IMR-90 (cell line): Measurements from ENCODE around the gene INPP5A. TPM values are rescaled to one million over a fixed set of nuclear protein-coding genes. Genes with fewer than 3 reads are reported as not detected.

ENCODE experiments used
- ATAC-seq: fragments of 200-7000 bp; cut with Tn5 transposase; 2 replicates; pipeline ENCODE4 v1.9.1; 2020; ENCODE audit warnings: low read depth, mild to moderate bottlenecking, moderate library complexity
- BruUV-seq: library from RNA; stranded (reverse); fragments of 400-500 nt; replicated peaks from 2 replicates; lab custom pipeline; 2021; lab: Mats Ljungman, UMichigan
- CTCF ChIA-PET: fragments of 300-600 bp; formaldehyde crosslinking; extraction: SDS; loops from one replicate; lab custom pipeline; 2021; ENCODE audit warnings: antibody characterized with exemption; lab: Yijun Ruan, JAX
- POLR2A ChIA-PET: fragments of 300-600 bp; sonication (Branson Sonifier 250); formaldehyde crosslinking; loops from one replicate; lab custom pipeline; 2022; ENCODE audit warnings: antibody characterized with exemption; ENCODE audit not compliant: unreplicated experiment; lab: Charles Lee
- DNase-seq: peaks from one replicate; pipeline ENCODE4 v3.0.0; 2013
- H2AFZ ChIP-seq: replicated peaks from 2 replicates; pipeline ENCODE3; 2013; ENCODE audit warnings: low read length, mild to moderate bottlenecking; ENCODE audit not compliant: poor library complexity
- H2AK5ac ChIP-seq: 2 replicates; pipeline ENCODE4 v1.6.1; 2013; ENCODE audit warnings: low read depth, low read length, inconsistent platforms
- H2AK9ac ChIP-seq: replicated peaks from 2 replicates; pipeline ENCODE3; 2013; ENCODE audit warnings: mild to moderate bottlenecking, low read depth, low read length, moderate library complexity; ENCODE audit not compliant: poor library complexity
- H2BK120ac ChIP-seq: 2 replicates; pipeline ENCODE4 v1.6.1; 2013; ENCODE audit warnings: low read depth, low read length, inconsistent platforms
- H2BK15ac ChIP-seq: 3 replicates; pipeline ENCODE4 v1.6.1; 2013; ENCODE audit warnings: low read depth, low read length, inconsistent platforms
- H2BK20ac ChIP-seq: 2 replicates; pipeline ENCODE4 v1.6.1; 2013; ENCODE audit warnings: low read depth, mild to moderate bottlenecking, inconsistent platforms, low read length, moderate library complexity
- H2BK5ac ChIP-seq: 2 replicates; pipeline ENCODE4 v1.6.1; 2013; ENCODE audit warnings: mild to moderate bottlenecking, low read depth, low read length, inconsistent platforms; ENCODE audit not compliant: poor library complexity, severe bottlenecking
- H3K14ac ChIP-seq: replicated peaks from 2 replicates; pipeline ENCODE4 v1.6.1; 2013; ENCODE audit warnings: low read depth, low read length, inconsistent platforms
- H3K18ac ChIP-seq: 2 replicates; pipeline ENCODE4 v1.6.1; 2013; ENCODE audit warnings: low read depth, low read length, control low read depth
- H3K23ac ChIP-seq: 2 replicates; pipeline ENCODE4 v1.6.1; 2013; ENCODE audit warnings: low read depth, low read length, inconsistent platforms
- H3K27ac ChIP-seq: 2 replicates; pipeline ENCODE4 v1.5.1; 2013; ENCODE audit warnings: mild to moderate bottlenecking, control low read depth, low read length; ENCODE audit not compliant: insufficient read depth
- H3K27me3 ChIP-seq: 2 replicates; pipeline ENCODE4 v1.6.1; 2013; ENCODE audit warnings: low read length; ENCODE audit not compliant: control insufficient read depth, insufficient read depth
- H3K36me3 ChIP-seq: 2 replicates; pipeline ENCODE4 v1.6.1; 2013; ENCODE audit warnings: low read length, mixed read lengths; ENCODE audit not compliant: control insufficient read depth, insufficient read depth
- H3K4ac ChIP-seq: 2 replicates; pipeline ENCODE4 v1.6.1; 2013; ENCODE audit warnings: low read depth, low read length, inconsistent platforms
- H3K4me1 ChIP-seq: 2 replicates; pipeline ENCODE4 v1.6.1; 2013; ENCODE audit warnings: low read length, mixed read lengths; ENCODE audit not compliant: control insufficient read depth, insufficient read depth
- H3K4me2 ChIP-seq: 2 replicates; pipeline ENCODE4 v1.6.1; 2013; ENCODE audit warnings: low read depth, mild to moderate bottlenecking, control low read depth, low read length, moderate library complexity
- H3K4me3 ChIP-seq: 2 replicates; pipeline ENCODE4 v1.5.1; 2013; ENCODE audit warnings: low read depth, mild to moderate bottlenecking, control low read depth, low read length, moderate library complexity; ENCODE audit not compliant: insufficient read depth
- H3K56ac ChIP-seq: 2 replicates; pipeline ENCODE4 v1.6.1; 2013; ENCODE audit warnings: low read length, inconsistent platforms; ENCODE audit not compliant: insufficient read depth; ENCODE audit errors: extremely low read depth
- H3K79me1 ChIP-seq, 2 experiments: 2 replicates each; pipeline ENCODE4 v1.6.1; 2013; ENCODE audit warnings: low read length in 2 of 2, inconsistent platforms in 1 of 2, low read depth in 1 of 2
- H3K9ac ChIP-seq: 2 replicates; pipeline ENCODE4 v1.6.1; 2013; ENCODE audit warnings: low read depth, low read length, control low read depth
- H3K9me1 ChIP-seq: 2 replicates; pipeline ENCODE4 v1.6.1; 2013; ENCODE audit warnings: low read length, inconsistent platforms; ENCODE audit not compliant: insufficient read depth
- H3K9me3 ChIP-seq: 2 replicates; pipeline ENCODE4 v1.6.1; 2013; ENCODE audit warnings: low read length; ENCODE audit not compliant: control insufficient read depth, insufficient read depth
- H4K20me1 ChIP-seq: 2 replicates; pipeline ENCODE4 v1.6.1; 2013; ENCODE audit warnings: low read length, inconsistent platforms; ENCODE audit not compliant: insufficient read depth
- H4K5ac ChIP-seq: 2 replicates; pipeline ENCODE4 v1.6.1; 2013; ENCODE audit warnings: mild to moderate bottlenecking, low read depth, low read length, control low read depth
- H4K8ac ChIP-seq, 2 experiments: 2 replicates each; pipeline ENCODE4 v1.6.1; 2013; ENCODE audit warnings: low read depth in 2 of 2, low read length in 2 of 2, control low read depth in 1 of 2, inconsistent platforms in 1 of 2
- H4K91ac ChIP-seq: 2 replicates; pipeline ENCODE4 v1.6.1; 2013; ENCODE audit warnings: low read depth, low read length, inconsistent platforms; ENCODE audit not compliant: insufficient read depth
- BHLHE40 ChIP-seq: fragments of 150-350 bp; IDR thresholded peaks from 2 replicates; pipeline ENCODE4 v1.6.1; 2016; ENCODE audit warnings: mild to moderate bottlenecking, low read depth, low read length
- CEBPB ChIP-seq: IDR thresholded peaks from 2 replicates; pipeline ENCODE4 v1.6.1; 2012; ENCODE audit warnings: low read depth, low read length, improper control_type of control experiment
- CHD1 ChIP-seq: IDR thresholded peaks from 2 replicates; pipeline ENCODE4 v1.6.1; 2012; ENCODE audit warnings: low read depth, low read length, improper control_type of control experiment
- CTCF ChIP-seq: conservative IDR thresholded peaks from 2 replicates; pipeline ENCODE4 v1.5.1; 2012; ENCODE audit warnings: mild to moderate bottlenecking, low read depth, low read length, improper control_type of control experiment
- ELK1 ChIP-seq: fragments of 150-350 bp; IDR thresholded peaks from 2 replicates; pipeline ENCODE4 v1.6.1; 2016; ENCODE audit warnings: low read depth, mild to moderate bottlenecking, low read length, moderate library complexity, borderline replicate concordance
- FOS ChIP-seq: fragments of 150-350 bp; IDR thresholded peaks from 2 replicates; pipeline ENCODE4 v1.6.1; 2016; ENCODE audit warnings: low read depth, low read length
- MAFK ChIP-seq: IDR thresholded peaks from 2 replicates; pipeline ENCODE4 v1.6.1; 2012; ENCODE audit warnings: low read depth, low read length, improper control_type of control experiment
- MAZ ChIP-seq: IDR thresholded peaks from 2 replicates; pipeline ENCODE4 v1.6.1; 2012; ENCODE audit warnings: low read depth, mild to moderate bottlenecking, low read length, improper control_type of control experiment, moderate library complexity, borderline replicate concordance
- MXI1 ChIP-seq: IDR thresholded peaks from 2 replicates; pipeline ENCODE4 v1.6.1; 2012; ENCODE audit warnings: low read depth, mild to moderate bottlenecking, low read length, moderate library complexity, borderline replicate concordance
- NFE2L2 ChIP-seq: fragments of 150-350 bp; IDR thresholded peaks from 2 replicates; pipeline ENCODE4 v1.6.1; 2016; ENCODE audit warnings: low read depth, mild to moderate bottlenecking, low read length
- POLR2A ChIP-seq: IDR thresholded peaks from 2 replicates; pipeline ENCODE4 v1.6.1; 2012; ENCODE audit warnings: mild to moderate bottlenecking, low read depth, low read length
- RAD21 ChIP-seq: IDR thresholded peaks from 2 replicates; pipeline ENCODE4 v1.6.1; 2012; ENCODE audit warnings: low read length, improper control_type of control experiment
- RCOR1 ChIP-seq: IDR thresholded peaks from 2 replicates; pipeline ENCODE4 v1.6.1; 2012; ENCODE audit warnings: mild to moderate bottlenecking, low read length, improper control_type of control experiment; ENCODE audit not compliant: insufficient replicate concordance
- RFX5 ChIP-seq: IDR thresholded peaks from 2 replicates; pipeline ENCODE4 v1.8.0; 2012; ENCODE audit warnings: low read depth, mild to moderate bottlenecking, low read length, moderate library complexity
- SMC3 ChIP-seq: fragments of 150-350 bp; IDR thresholded peaks from 2 replicates; pipeline ENCODE4 v1.6.1; 2016; ENCODE audit warnings: low read depth, mild to moderate bottlenecking, antibody characterized with exemption, low read length, moderate library complexity
- USF2 ChIP-seq: fragments of 150-350 bp; IDR thresholded peaks from 2 replicates; pipeline ENCODE4 v1.6.1; 2017; ENCODE audit warnings: mild to moderate bottlenecking, antibody characterized with exemption, low read length, low read depth
- WGBS, 2 experiments: methylation state at CpG; one replicate each; pipeline versions ENCODE4 v1.1.5 to v1.1.7; 2013; ENCODE audit warnings: missing lambda C conversion rate in 2 of 2; ENCODE audit not compliant: insufficient read length in 1 of 2; ENCODE audit errors: extremely low coverage in 2 of 2; 5-methylcytosine and 5-hydroxymethylcytosine counted together
- dilution Hi-C: fragments of 300-500 bp; cut with HindIII; formaldehyde crosslinking; loops from one replicate; pipeline ENCODE4 v1.14.3; 2018; ENCODE audit warnings: low sequenced_read_pairs; ENCODE audit not compliant: unreplicated experiment
- in situ Hi-C: fragments of 300-500 bp; cut with MboI; formaldehyde crosslinking; loops from 3 replicates; pipeline ENCODE4 v1.14.3; 2019; ENCODE audit warnings: low sequenced_read_pairs, inconsistent platforms, mixed read lengths
- intact Hi-C: fragments of 100-400 bp; cut with micrococcal nuclease; formaldehyde crosslinking; loops from 2 replicates; pipeline ENCODE4 v1.10.0; 2022
- polyA plus RNA-seq, 3 experiments: library from polyadenylated mRNA; depleted of rRNA; stranded (reverse); fragments of >200 nt; gene quantifications; 2 replicates each; pipeline ENCODE4 v1.2.3, GENCODE V29; 2012; ENCODE audit warnings: low replicate concordance in 1 of 3
- total RNA-seq: library from RNA; depleted of rRNA; stranded (reverse); fragments of >200 nt; gene quantifications from 2 replicates; pipeline ENCODE4 v1.2.3, GENCODE V29; 2012

The INPP5A gene
- total and polyA plus RNA-seq, 2 of the 4 experiments (the other 2 are of a cell fraction) = 21.4 to 36.7 TPM

GRCh38 chr10:132554991-132555647 lies 17.5 kb downstream of the INPP5A start:
- H3K4me2 ChIP-seq = no peak overlapping the region
- H3K4me1 ChIP-seq = no peaks in the 10 kb centered on the region
- peak overlapping the region; percentile 50; the same call in 1 of the 2 replicates for H2AK5ac ChIP-seq
- H2AK9ac ChIP-seq = no peak overlapping the region
- H3K18ac ChIP-seq = no peak overlapping the region
- no peak overlapping the region for H4K91ac ChIP-seq
- no peak overlapping the region for H3K23ac ChIP-seq
- peaks cover 82% of the 10 kb centered on the region for H4K20me1 ChIP-seq
- H2BK20ac ChIP-seq = no peak overlapping the region
- H3K4ac ChIP-seq = no peak overlapping the region
- no peaks in the 10 kb centered on the region for H3K9me3 ChIP-seq
- ChIA-PET CTCF (no interaction called here), POLR2A (no interaction called here)
- ATAC-seq (no peak), DNase-seq (no peak)
- H4K8ac ChIP-seq = no peak overlapping the region
- no peak overlapping the region for H2BK15ac ChIP-seq
- BruUV-seq = no TSS peak
- H2BK5ac ChIP-seq = no peak overlapping the region
- H3K4me3 ChIP-seq = no peak overlapping the region
- H3K36me3 ChIP-seq = peaks cover 2% of the 10 kb centered on the region; the same call in 1 of the 2 replicates
- no peak overlapping the region for H2BK120ac ChIP-seq
- H3K79me1 ChIP-seq = peaks cover 19 to 73% of the 10 kb centered on the region in 2 experiments
- no peak overlapping the region for H3K27ac ChIP-seq
- intact Hi-C loops (no loop called here), in situ Hi-C loops (no loop called here), dilution Hi-C loops (no loop called here)
- H2AFZ ChIP-seq = no peak overlapping the region
- H3K27me3 ChIP-seq = no peaks in the 10 kb centered on the region
- TF ChIP-seq MAFK (no peak), RFX5 (no peak), CEBPB (no peak), MAZ (no peak), POLR2A (no peak), RCOR1 (no peak), RAD21 (no peak), USF2 (no peak), SMC3 (no peak), CTCF (no peak), BHLHE40 (no peak), ELK1 (no peak), NFE2L2 (no peak), CHD1 (no peak), MXI1 (no peak), FOS (no peak)
- no peak overlapping the region for H3K56ac ChIP-seq
- peaks cover 11% of the 10 kb centered on the region for H3K9me1 ChIP-seq
- no peak overlapping the region; the same call in 1 of the 2 replicates for H3K14ac ChIP-seq
- no peak overlapping the region for H4K5ac ChIP-seq
- 81% methylated on average over 9 of the region's 18 CpGs; no CpG with 5 or more reads in 1 of the 2 experiments for WGBS, 2 experiments
- H3K9ac ChIP-seq = no peak overlapping the region
